AG09319 (cell line): ENCODE results near the gene COPS7A.

ENCODE experiments used
- DNase-seq: peaks from one replicate; pipeline ENCODE4 v3.0.0-alpha.2; 2010; ENCODE audit warnings: low read depth; ENCODE audit errors: extremely low read depth
- CTCF ChIP-seq: IDR thresholded peaks from 2 replicates; pipeline ENCODE4 v1.5.1; 2011; ENCODE audit warnings: low read depth, mild to moderate bottlenecking, inconsistent platforms, low read length, moderate library complexity

COPS7A gene

GRCh38 chr12:6753772-6754356, 30.0 kb downstream of the COPS7A start:
- no peak for DNase-seq
- no peak for TF ChIP-seq CTCF

GRCh38 chr12:6754411-6754810, 30.6 kb downstream of the COPS7A start:
- no peak for TF ChIP-seq CTCF
- DNase-seq = no peak

GRCh38 chr12:6757028-6757690, 33.3 kb downstream of the COPS7A start:
- no peak for TF ChIP-seq CTCF
- no peak for DNase-seq

- no peak for TF ChIP-seq CTCF
- DNase-seq = no peak
Measured at GRCh38 chr12:6758506-6759095, 34.8 kb downstream of the COPS7A start.

GRCh38 chr12:6759741-6760140, 35.9 kb downstream of the COPS7A start:
- TF ChIP-seq CTCF = no peak
- DNase-seq = no peak

GRCh38 chr12:6763380-6763779, 39.5 kb downstream of the COPS7A start:
- DNase-seq = no peak
- no peak for TF ChIP-seq CTCF

GRCh38 chr12:6764011-6764828, 40.4 kb downstream of the COPS7A start:
- TF ChIP-seq CTCF = no peak
- DNase-seq = peak; percentile 97
